HG03565 (cell line): ENCODE data around the gene ATXN10.
"Not testable (repeated sequence)": the region's sequence is repeated elsewhere in the genome, so short reads cannot be mapped to it uniquely, and the experiment has no call there.

Experiments
- ATAC-seq: cut with Tn5 transposase; IDR thresholded peaks from one replicate; pipeline ENCODE4 v1.9.1; 2021; ENCODE audit warnings: mild to moderate bottlenecking, moderate library complexity; ENCODE audit not compliant: unreplicated experiment

ATXN10 gene

GRCh38 chr22:45676024-45676423 lies 4.4 kb downstream of the ATXN10 start:
- ATAC-seq, result no peak

DNA sequence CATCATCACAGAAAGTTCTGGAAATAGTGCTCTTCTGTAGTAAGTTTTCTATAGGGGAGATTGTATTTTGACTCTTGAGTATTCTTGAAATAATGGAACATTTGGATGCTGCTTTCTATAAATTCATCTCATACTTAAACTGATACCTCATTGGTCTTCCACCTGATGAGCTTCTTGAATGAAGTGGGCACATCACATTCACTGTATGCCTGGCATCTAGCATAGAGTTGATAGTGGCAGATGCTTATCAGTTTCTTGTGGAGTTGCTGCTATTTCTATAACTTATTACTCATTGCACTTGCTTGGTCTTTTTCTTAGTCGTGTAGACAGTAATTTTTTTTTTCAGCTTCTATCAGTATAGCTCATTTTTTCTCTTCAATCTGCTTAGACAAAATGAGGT lies 5.4 kb downstream of the ATXN10 start:
- no peak for ATAC-seq

DNA sequence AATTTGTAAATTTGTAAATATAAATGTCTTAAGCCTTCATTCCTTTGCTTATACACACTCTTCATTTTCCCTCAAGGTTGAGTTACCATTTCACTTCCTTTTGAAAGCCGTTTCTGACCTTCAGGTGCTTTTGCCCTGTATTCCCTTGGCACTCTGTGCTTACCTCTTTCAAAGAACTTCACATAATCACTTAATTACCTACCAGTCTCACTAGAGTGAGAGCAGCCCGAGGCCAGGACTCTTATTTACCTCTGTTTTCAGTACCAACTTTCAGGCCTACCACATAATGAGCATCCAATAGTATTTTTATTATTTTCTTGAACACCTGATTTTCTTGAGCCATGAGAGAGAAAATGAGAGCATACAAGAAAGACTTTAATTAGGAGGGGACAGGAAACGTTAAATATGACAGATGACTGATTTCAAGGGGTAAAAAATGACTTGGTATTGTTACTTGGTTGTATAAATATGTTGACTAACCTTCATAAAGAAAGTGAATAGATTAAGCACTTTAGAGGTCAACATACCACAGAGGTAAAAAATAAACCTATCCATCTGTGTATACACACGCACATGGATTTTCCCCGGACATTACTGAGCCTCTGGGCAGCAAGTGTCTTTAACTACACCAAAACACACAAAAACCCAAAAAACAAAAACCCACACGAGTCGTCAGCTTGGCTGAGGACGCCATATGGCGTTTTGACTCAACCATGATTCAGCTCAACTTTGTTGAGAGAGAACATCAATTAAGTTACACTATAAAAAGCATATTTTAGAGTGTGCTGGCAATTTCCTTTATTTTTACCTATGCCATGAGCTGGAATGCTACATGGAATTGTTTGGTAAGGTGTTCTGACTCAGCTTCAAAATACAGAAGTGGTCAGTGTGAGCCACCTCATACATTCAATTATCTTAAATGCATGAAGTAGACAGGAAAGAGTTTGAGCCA lies 7.6 kb downstream of the ATXN10 start:
- ATAC-seq, result peak; percentile 41

GRCh38 chr22:45680932-45681700 lies 9.5 kb downstream of the ATXN10 start:
- no peak for ATAC-seq

DNA sequence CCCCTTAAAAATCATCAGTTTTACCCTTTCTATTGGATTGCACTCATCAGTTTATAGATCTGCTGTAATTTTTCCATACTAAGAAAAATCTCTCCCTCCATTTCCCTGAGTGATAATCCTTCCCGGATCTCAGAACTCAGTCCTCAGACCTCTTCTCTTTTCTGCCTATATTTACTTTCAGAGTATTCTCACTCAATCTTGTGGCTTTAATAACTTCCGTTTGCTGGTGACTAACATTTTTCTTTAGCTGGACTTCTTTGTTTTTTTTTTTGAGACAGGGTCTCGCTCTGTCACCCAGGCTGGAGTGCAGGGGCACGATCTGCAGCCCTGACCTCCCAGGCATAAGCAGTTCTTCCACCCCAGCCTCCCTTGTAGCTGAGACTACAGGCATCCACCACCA lies 10.4 kb downstream of the ATXN10 start:
- no peak for ATAC-seq

GRCh38 chr22:45682773-45683172 lies 11.1 kb downstream of the ATXN10 start:
- not testable (repeated sequence) for ATAC-seq

DNA sequence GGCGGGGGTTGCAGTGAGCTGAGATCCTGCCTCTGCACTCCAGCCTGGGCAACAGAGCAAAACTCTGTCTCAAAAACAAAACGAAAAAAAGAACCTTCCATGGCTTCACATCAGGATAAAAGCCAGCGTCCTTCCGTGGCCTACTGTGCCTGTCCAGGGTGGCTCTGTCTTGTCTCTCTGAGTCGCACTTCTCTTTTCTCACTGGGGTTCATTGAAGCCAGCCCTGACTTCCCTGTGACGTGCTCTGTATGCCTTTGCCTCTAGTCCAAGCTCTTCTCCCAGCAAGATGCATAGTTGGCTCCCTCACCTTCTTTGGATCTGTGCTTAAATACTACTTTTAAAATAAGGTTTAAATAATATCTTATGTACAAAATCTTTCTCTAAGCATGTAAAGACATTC lies 11.6 kb downstream of the ATXN10 start:
- ATAC-seq, result no peak

- no peak for ATAC-seq
These were observed 12.0 kb downstream of the ATXN10 start for GRCh38 chr22:45683680-45684079.

GRCh38 chr22:45684169-45684568 lies 12.5 kb downstream of the ATXN10 start:
- no peak for ATAC-seq

- ATAC-seq, result no peak
These were observed 13.3 kb downstream of the ATXN10 start for GRCh38 chr22:45684752-45685574.

- ATAC-seq, result no peak
These were observed 14.4 kb downstream of the ATXN10 start for GRCh38 chr22:45686004-45686403.

DNA sequence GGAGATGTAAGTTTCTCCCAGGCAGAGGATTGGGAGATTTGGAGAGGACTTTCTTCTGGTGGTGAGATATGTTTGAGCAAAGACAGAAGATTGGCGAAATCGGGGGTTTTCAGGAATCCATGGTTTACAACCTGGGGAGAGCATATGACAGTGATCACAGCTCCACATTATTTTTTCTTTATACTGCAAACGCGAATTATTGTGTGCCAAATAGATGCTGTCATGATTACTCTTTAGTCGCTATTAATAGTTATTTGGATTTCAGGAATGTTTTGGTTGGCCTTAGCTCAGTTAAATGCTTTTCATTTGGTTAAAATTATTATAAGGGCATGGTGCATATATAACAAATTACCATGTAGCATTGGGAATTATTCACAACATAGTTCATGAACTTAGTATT lies 15.2 kb downstream of the ATXN10 start:
- ATAC-seq, result no peak

DNA sequence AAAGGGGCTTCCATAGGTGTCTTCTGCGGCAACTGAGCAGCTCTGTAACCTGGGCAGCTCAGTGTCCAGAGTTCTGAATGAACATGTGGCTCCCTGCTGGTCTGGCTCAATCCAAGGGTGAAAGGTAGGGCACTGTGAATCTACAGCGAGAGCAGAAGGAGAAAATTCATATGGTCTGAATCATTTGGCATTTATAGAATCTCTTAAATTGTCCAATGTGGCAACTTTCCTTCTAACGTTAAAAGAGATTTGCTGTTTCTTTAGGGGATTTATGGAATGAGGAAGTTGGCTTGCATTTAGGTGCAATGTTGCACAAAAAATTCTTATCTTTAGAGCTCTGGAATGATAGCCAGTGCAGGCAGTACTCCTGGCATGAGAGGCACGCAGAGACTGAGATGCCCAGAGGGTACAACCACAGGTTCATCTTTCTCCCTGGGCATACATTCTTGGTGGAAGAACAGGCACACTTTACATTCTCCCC lies 17.0 kb downstream of the ATXN10 start:
- ATAC-seq, result no peak

- ATAC-seq, result no peak
These were observed 17.6 kb downstream of the ATXN10 start for GRCh38 chr22:45689211-45689610.

DNA sequence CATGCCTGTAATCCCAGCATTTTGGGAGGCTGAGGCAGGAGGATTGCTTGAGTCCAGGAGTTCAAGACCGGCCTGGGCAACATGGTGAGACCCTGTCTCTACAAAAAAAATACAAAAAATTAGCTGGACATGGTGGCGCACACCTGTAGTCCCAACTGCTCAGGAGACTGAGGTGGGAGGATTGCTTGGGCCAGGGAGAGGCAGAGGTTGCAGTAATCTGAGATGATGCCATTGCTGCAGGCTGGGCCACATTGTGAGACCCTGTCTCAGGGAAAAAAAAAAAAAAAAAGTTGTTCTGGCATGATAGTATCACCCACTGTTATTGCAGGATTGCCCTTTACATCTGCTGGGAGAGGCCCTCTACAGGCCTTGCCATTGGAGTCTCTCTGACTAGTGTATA lies 18.4 kb downstream of the ATXN10 start:
- no peak for ATAC-seq

GRCh38 chr22:45692549-45692948 lies 20.9 kb downstream of the ATXN10 start:
- ATAC-seq, result no peak

DNA sequence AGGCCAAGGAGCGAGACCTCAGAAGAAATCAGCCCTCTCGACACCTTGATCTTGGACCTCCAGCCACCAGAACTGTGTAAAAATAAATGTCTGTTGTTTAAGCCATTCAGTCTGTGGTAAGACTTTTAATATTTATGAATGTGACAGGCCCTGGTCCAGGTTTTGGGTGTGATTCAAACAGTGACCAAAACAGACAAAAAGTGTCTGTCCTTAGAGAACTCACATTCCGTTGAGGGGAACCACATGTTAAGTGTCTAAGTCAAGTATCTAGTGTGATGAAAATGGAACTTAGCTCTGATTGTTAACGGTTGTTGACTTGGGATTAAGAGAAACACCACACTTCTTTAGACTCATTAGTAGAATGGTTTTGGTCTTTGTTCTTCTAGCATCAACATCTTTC lies 22.2 kb downstream of the ATXN10 start:
- ATAC-seq, result no peak

- no peak for ATAC-seq
These were observed 24.6 kb downstream of the ATXN10 start for GRCh38 chr22:45696227-45696626.

GRCh38 chr22:45698094-45698493 lies 26.5 kb downstream of the ATXN10 start:
- ATAC-seq, result no peak

DNA sequence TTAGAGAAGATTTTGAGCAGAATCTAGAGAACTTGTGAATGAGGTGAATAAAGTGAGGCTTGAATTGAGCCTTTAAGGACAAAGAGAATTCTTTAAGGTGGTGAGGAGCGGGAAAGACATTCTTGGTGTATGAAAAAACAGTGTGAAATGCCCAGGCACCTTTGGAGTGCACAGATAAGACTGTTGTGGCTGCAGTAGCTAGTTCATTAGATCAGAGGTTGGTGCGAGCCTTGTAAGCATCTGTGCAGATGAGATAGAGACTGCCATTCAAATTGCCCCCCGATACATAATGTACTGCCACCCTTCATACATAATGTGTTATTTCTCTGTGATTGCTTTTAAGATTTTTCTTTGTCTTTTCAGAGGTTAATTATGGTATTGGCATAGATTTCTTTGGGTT lies 31.3 kb downstream of the ATXN10 start:
- ATAC-seq, result no peak

- ATAC-seq, result no peak
These were observed 32.1 kb downstream of the ATXN10 start for GRCh38 chr22:45703758-45704157.
